KMS-11 (cell line): Measurements from ENCODE around the gene CCDC88B.

Source experiments
- H2AFZ ChIP-seq: fragments of 200-600 bp; sonication (generic); 2 replicates; pipeline ENCODE4 v1.6.1; 2016; ENCODE audit warnings: antibody characterized with exemption, mixed run types, low read depth
- H3K27ac ChIP-seq: fragments of 200-600 bp; sonication (generic); 2 replicates; pipeline ENCODE4 v1.6.1; 2016; ENCODE audit warnings: mild to moderate bottlenecking, mixed run types
- H3K27me3 ChIP-seq: fragments of 200-600 bp; sonication (generic); 2 replicates; pipeline ENCODE4 v1.6.1; 2017; ENCODE audit warnings: mild to moderate bottlenecking, low read depth, mixed run types, moderate library complexity; ENCODE audit not compliant: insufficient read depth
- H3K36me3 ChIP-seq: fragments of 200-600 bp; sonication (generic); 2 replicates; pipeline ENCODE4 v1.6.1; 2017; ENCODE audit warnings: mild to moderate bottlenecking, mixed run types; ENCODE audit not compliant: insufficient read depth
- H3K4me1 ChIP-seq: fragments of 200-600 bp; sonication (generic); 2 replicates; pipeline ENCODE4 v1.6.1; 2016; ENCODE audit warnings: mild to moderate bottlenecking, low read depth, mixed run types; ENCODE audit not compliant: poor library complexity, severe bottlenecking
- H3K4me2 ChIP-seq: fragments of 200-600 bp; sonication (generic); 2 replicates; pipeline ENCODE4 v1.7.0; 2016; ENCODE audit warnings: mild to moderate bottlenecking, mixed run types
- H3K4me3 ChIP-seq: fragments of 200-600 bp; sonication (generic); IDR thresholded peaks from 2 replicates; pipeline ENCODE4 v1.6.1; 2017; ENCODE audit warnings: low read depth, low read length, mixed read lengths; ENCODE audit not compliant: insufficient read depth
- H3K79me2 ChIP-seq: fragments of 200-600 bp; sonication (generic); 2 replicates; pipeline ENCODE4 v1.6.1; 2016; ENCODE audit warnings: low read depth, mixed run types; ENCODE audit not compliant: insufficient read depth
- H3K9ac ChIP-seq: fragments of 200-600 bp; sonication (generic); 2 replicates; pipeline ENCODE4 v1.6.1; 2016; ENCODE audit warnings: mild to moderate bottlenecking, mixed run types
- H4K20me1 ChIP-seq: fragments of 200-600 bp; sonication (generic); 2 replicates; pipeline ENCODE4 v1.6.1; 2016; ENCODE audit warnings: mild to moderate bottlenecking, mixed run types; ENCODE audit not compliant: insufficient read depth
- CTCF ChIP-seq: fragments of 200-600 bp; sonication (generic); conservative IDR thresholded peaks from 2 replicates; pipeline ENCODE4 v1.6.1; 2017; ENCODE audit warnings: low read depth, mild to moderate bottlenecking, antibody characterized with exemption, low read length, moderate library complexity, mixed read lengths

Gene CCDC88B

GRCh38 chr11:64303109-64304031 is 36.6 kb upstream of the CCDC88B start:
- Histone ChIP-seq H2AFZ (no peak overlapping the region), H4K20me1 (no peaks in the 10 kb centered on the region), H3K36me3 (no peaks in the 10 kb centered on the region), H3K9ac (peak overlapping the region; percentile 98; the same call in 1 of the 2 replicates), H3K4me2 (peak overlapping the region; percentile 77), H3K79me2 (peaks cover 21% of the 10 kb centered on the region), H3K4me1 (peaks cover 38% of the 10 kb centered on the region), H3K27ac (peak overlapping the region; percentile 100), H3K4me3 (no peak overlapping the region), H3K27me3 (peaks cover 14% of the 10 kb centered on the region)
- TF ChIP-seq CTCF, result no peak

- H3K9ac ChIP-seq, result peak overlapping the region; percentile 98; the same call in 1 of the 2 replicates
- peak overlapping the region; percentile 77; the same call in 1 of the 2 replicates for H2AFZ ChIP-seq
- TF ChIP-seq CTCF, result no peak
- H3K4me1 ChIP-seq, result peaks cover 41% of the 10 kb centered on the region
- no peaks in the 10 kb centered on the region for H4K20me1 ChIP-seq
- H3K27me3 ChIP-seq, result peaks cover 14% of the 10 kb centered on the region
- H3K4me2 ChIP-seq, result peak overlapping the region; percentile 77
- H3K79me2 ChIP-seq, result peaks cover 24% of the 10 kb centered on the region
- H3K4me3 ChIP-seq, result no peak overlapping the region
- no peaks in the 10 kb centered on the region for H3K36me3 ChIP-seq
- H3K27ac ChIP-seq, result peak overlapping the region; percentile 100
Measured at GRCh38 chr11:64304032-64304315, 36.0 kb upstream of the CCDC88B start.

- H3K36me3 ChIP-seq, result no peaks in the 10 kb centered on the region
- peaks cover 46% of the 10 kb centered on the region for H3K4me1 ChIP-seq
Measured at GRCh38 chr11:64304316-64305072, 35.5 kb upstream of the CCDC88B start.

More at GRCh38 chr11:64304316-64305072, 35.5 kb upstream of the CCDC88B start:
- peak overlapping the region; percentile 77 for H2AFZ ChIP-seq
- peak overlapping the region; percentile 98 for H3K9ac ChIP-seq
- H3K4me2 ChIP-seq, result peak overlapping the region; percentile 77
- H3K27ac ChIP-seq, result peak overlapping the region; percentile 100
- H3K79me2 ChIP-seq, result peaks cover 26% of the 10 kb centered on the region
- peak; percentile 94 for TF ChIP-seq CTCF
- H4K20me1 ChIP-seq, result no peaks in the 10 kb centered on the region
- no peak overlapping the region for H3K4me3 ChIP-seq
- H3K27me3 ChIP-seq, result peaks cover 12% of the 10 kb centered on the region
